ENCODE data around the gene TBCB. TPM values are rescaled to one million over a fixed set of nuclear protein-coding genes. Genes with fewer than 3 reads are reported as not detected.

TBCB gene
- total and polyA plus RNA-seq, 5 donors: 76.8 to 101 (median 83.7) TPM

DNA sequence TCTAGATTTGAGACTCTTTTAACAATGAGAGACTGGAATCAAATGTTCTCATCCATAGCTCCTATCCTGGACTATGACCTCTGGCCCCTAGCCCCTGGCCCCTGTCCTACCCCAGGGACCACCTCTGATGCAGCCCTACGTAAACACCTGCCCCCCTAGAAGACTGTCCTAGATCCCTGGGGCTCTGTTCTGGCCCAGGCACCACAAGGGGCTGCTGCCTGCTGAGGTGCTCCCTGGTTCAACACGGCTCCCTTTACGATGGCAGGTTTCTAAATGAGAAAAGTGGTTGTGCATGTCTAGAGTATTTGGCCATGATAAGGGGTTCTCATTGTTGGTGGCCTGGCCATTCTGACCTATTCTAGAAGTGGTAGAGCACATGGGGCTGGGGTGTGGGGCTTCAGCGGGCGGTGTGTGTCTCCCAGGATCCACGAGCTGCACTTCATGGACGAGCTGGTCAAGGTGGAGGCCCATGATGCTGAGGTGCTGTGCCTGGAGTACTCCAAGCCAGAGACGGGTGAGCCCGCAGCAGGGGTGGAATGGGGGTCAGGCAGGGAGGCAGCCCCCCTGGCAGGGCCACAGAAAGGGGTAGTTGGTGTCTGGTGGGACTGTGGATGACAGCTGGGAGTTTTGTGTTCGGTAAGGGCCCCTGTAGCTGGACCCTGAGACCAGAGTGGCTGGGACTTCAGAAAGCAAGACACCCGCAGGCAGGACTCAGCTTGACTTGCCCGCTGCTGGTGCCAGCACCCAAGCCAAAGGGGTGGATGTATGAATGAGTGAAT lies 30.8 kb upstream of the TBCB start:
- Histone ChIP-seq H3K27me3 (ENCODE audit: control insufficient read depth, insufficient read depth) (no peaks in the 10 kb centered on the region), H3K4me1 (ENCODE audit: control insufficient read depth, insufficient read depth, low read length) (no peaks in the 10 kb centered on the region), H3K27ac (ENCODE audit: low read length) (no peak overlapping the region), H3K4me3 (ENCODE audit: low read length) (no peak overlapping the region), H3K9me3 (ENCODE audit: control insufficient read depth, low read length) (no peaks in the 10 kb centered on the region)
- intact Hi-C loops (cut with DNase I): no loop called here
- ATAC-seq (no peak), DNase-seq (no peak)
- 92% methylated on average over 12 of the region's 12 CpGs for WGBS

GRCh38 chr19:36086326-36086725 lies 28.9 kb upstream of the TBCB start:
- WGBS: over 99% methylated on average over 9 of the region's 9 CpGs
- no peak for DNase-seq
- ATAC-seq: no peak
- no peaks in the 10 kb centered on the region for H3K27me3 ChIP-seq (ENCODE audit: control insufficient read depth, insufficient read depth)
- no peaks in the 10 kb centered on the region for H3K4me1 ChIP-seq (ENCODE audit: control insufficient read depth, insufficient read depth, low read length)
- no peak overlapping the region for H3K4me3 ChIP-seq (ENCODE audit: low read length)
- no peaks in the 10 kb centered on the region for H3K9me3 ChIP-seq (ENCODE audit: control insufficient read depth, low read length)
- no peak overlapping the region for H3K27ac ChIP-seq (ENCODE audit: low read length)
- intact Hi-C loops (cut with DNase I): no loop called here

- WGBS: 98% methylated on average over 5 of the region's 5 CpGs
- no peak overlapping the region for H3K4me3 ChIP-seq (ENCODE audit: low read length)
- DNase-seq: no peak
- no peak for ATAC-seq
- peaks cover 2% of the 10 kb centered on the region for H3K4me1 ChIP-seq (ENCODE audit: control insufficient read depth, insufficient read depth, low read length)
- H3K9me3 ChIP-seq (ENCODE audit: control insufficient read depth, low read length): no peaks in the 10 kb centered on the region
- no peaks in the 10 kb centered on the region for H3K27me3 ChIP-seq (ENCODE audit: control insufficient read depth, insufficient read depth)
- H3K27ac ChIP-seq (ENCODE audit: low read length): no peak overlapping the region
- intact Hi-C loops (cut with DNase I): no loop called here
Observed at GRCh38 chr19:36089847-36090246, 25.4 kb upstream of the TBCB start.

- WGBS: 94% methylated on average over 13 of the region's 13 CpGs
- ATAC-seq (no peak), DNase-seq (no peak)
- H3K4me1 ChIP-seq (ENCODE audit: control insufficient read depth, insufficient read depth, low read length): peaks cover 2% of the 10 kb centered on the region
- intact Hi-C loops (cut with DNase I): no loop called here
- no peaks in the 10 kb centered on the region for H3K27me3 ChIP-seq (ENCODE audit: control insufficient read depth, insufficient read depth)
- H3K27ac ChIP-seq (ENCODE audit: low read length): no peak overlapping the region
- H3K9me3 ChIP-seq (ENCODE audit: control insufficient read depth, low read length): no peaks in the 10 kb centered on the region
- H3K4me3 ChIP-seq (ENCODE audit: low read length): no peak overlapping the region
Observed at GRCh38 chr19:36090910-36091695, 24.2 kb upstream of the TBCB start.

DNA sequence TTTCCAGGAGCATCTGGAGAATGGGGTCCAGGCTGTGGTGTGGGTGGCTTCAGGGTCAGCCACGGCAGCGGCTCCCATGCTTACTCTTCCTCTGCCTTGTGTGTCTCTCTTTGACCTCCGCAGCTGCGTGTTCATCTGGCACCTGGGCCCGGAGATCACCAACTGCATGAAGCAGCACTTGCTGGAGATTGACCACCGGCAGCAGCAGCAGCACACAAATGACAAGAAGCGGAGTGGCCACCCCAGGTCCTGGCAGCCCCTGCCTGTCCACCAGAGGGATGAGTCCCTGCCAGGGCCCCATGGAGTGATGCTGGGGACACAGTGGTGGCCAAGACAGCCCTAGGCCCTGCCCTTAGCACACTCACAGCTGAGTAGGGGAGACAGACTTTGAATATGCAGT lies 22.7 kb upstream of the TBCB start:
- no peak overlapping the region for H3K4me3 ChIP-seq (ENCODE audit: low read length)
- DNase-seq (no peak), ATAC-seq (no peak)
- H3K27me3 ChIP-seq (ENCODE audit: control insufficient read depth, insufficient read depth): no peaks in the 10 kb centered on the region
- H3K4me1 ChIP-seq (ENCODE audit: control insufficient read depth, insufficient read depth, low read length): peaks cover 2% of the 10 kb centered on the region
- WGBS: 94% methylated on average over 7 of the region's 7 CpGs
- H3K27ac ChIP-seq (ENCODE audit: low read length): no peak overlapping the region
- H3K9me3 ChIP-seq (ENCODE audit: control insufficient read depth, low read length): no peaks in the 10 kb centered on the region
- intact Hi-C loops (cut with DNase I): no loop called here

- Histone ChIP-seq H3K9me3 (ENCODE audit: control insufficient read depth, low read length) (no peaks in the 10 kb centered on the region), H3K27me3 (ENCODE audit: control insufficient read depth, insufficient read depth) (no peaks in the 10 kb centered on the region), H3K4me1 (ENCODE audit: control insufficient read depth, insufficient read depth, low read length) (peaks cover 2% of the 10 kb centered on the region), H3K27ac (ENCODE audit: low read length) (peak overlapping the region; percentile 28), H3K4me3 (ENCODE audit: low read length) (no peak overlapping the region)
- no peak for ATAC-seq
- no peak for DNase-seq
- intact Hi-C loops (cut with DNase I): no loop called here
- 90% methylated on average over 5 of the region's 5 CpGs for WGBS
Observed at GRCh38 chr19:36093146-36093662, 22.1 kb upstream of the TBCB start.

DNA sequence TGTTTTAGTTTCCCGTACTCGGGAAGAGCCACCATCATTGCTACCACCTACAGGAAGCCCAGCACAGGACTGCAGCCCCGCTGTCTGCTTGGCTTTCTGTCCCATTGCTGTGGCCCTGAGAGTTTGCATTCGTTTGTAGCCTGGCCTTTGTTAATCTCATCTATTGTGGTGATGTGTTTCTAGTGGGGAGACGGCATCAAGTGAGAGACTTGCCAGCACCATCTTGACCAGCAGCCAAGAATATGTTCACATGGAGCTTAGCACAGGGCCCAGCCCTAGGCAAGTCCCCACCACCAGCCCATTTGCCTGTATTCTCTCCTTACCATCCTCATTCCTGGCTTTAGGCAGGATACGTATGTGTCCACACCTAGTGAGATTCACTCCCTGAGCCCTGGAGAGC lies 21.6 kb upstream of the TBCB start:
- peaks cover 2% of the 10 kb centered on the region for H3K4me1 ChIP-seq (ENCODE audit: control insufficient read depth, insufficient read depth, low read length)
- no peak overlapping the region for H3K4me3 ChIP-seq (ENCODE audit: low read length)
- H3K27ac ChIP-seq (ENCODE audit: low read length): peak overlapping the region; percentile 28
- DNase-seq (no peak), ATAC-seq (peak; percentile 47 to 54)
- no peaks in the 10 kb centered on the region for H3K27me3 ChIP-seq (ENCODE audit: control insufficient read depth, insufficient read depth)
- WGBS: 66% methylated on average over 6 of the region's 6 CpGs
- intact Hi-C loops (cut with DNase I): no loop called here
- no peaks in the 10 kb centered on the region for H3K9me3 ChIP-seq (ENCODE audit: control insufficient read depth, low read length)

- 72% methylated on average over 6 of the region's 6 CpGs for WGBS
- no peaks in the 10 kb centered on the region for H3K9me3 ChIP-seq (ENCODE audit: control insufficient read depth, low read length)
- H3K4me1 ChIP-seq (ENCODE audit: control insufficient read depth, insufficient read depth, low read length): peaks cover 4% of the 10 kb centered on the region
- ATAC-seq (peak in 1 of 2 donors; percentile 51), DNase-seq (no peak)
- H3K27ac ChIP-seq (ENCODE audit: low read length): no peak overlapping the region
- H3K4me3 ChIP-seq (ENCODE audit: low read length): no peak overlapping the region
- intact Hi-C loops (cut with DNase I): no loop called here
- H3K27me3 ChIP-seq (ENCODE audit: control insufficient read depth, insufficient read depth): no peaks in the 10 kb centered on the region
Observed at GRCh38 chr19:36097036-36097435, 18.2 kb upstream of the TBCB start.

- DNase-seq (peak in 1 of 3 donors; percentile 56), ATAC-seq (peak in 1 of 2 donors; percentile 6)
- intact Hi-C loops (cut with DNase I): no loop called here
- Histone ChIP-seq H3K4me3 (ENCODE audit: low read length) (no peak overlapping the region), H3K9me3 (ENCODE audit: control insufficient read depth, low read length) (no peaks in the 10 kb centered on the region), H3K27me3 (ENCODE audit: control insufficient read depth, insufficient read depth) (no peaks in the 10 kb centered on the region), H3K4me1 (ENCODE audit: control insufficient read depth, insufficient read depth, low read length) (peaks cover 2% of the 10 kb centered on the region), H3K27ac (ENCODE audit: low read length) (peak overlapping the region; percentile 55)
- WGBS: 86% methylated on average over 19 of the region's 19 CpGs
Observed at GRCh38 chr19:36099166-36099785, 16.0 kb upstream of the TBCB start.

GRCh38 chr19:36100476-36100875 lies 14.8 kb upstream of the TBCB start:
- 56% methylated on average over 5 of the region's 5 CpGs for WGBS
- intact Hi-C loops (cut with DNase I): no loop called here
- Histone ChIP-seq H3K27me3 (ENCODE audit: control insufficient read depth, insufficient read depth) (no peaks in the 10 kb centered on the region), H3K9me3 (ENCODE audit: control insufficient read depth, low read length) (no peaks in the 10 kb centered on the region), H3K27ac (ENCODE audit: low read length) (peak overlapping the region; percentile 58), H3K4me1 (ENCODE audit: control insufficient read depth, insufficient read depth, low read length) (peaks cover 2% of the 10 kb centered on the region), H3K4me3 (ENCODE audit: low read length) (no peak overlapping the region)
- DNase-seq: peak; percentile 46 to 87 (median 84)
- peak; percentile 77 to 89 for ATAC-seq

All from right cardiac atrium (tissue), 5 donors.